ENCODE measurements around the gene SEPTIN3. TPM values are rescaled to one million over a fixed set of nuclear protein-coding genes. Genes with fewer than 3 reads are reported as not detected.

The SEPTIN3 gene
- total and polyA plus RNA-seq, 9 of the 15 experiments (the other 6 are each of a cell fraction or from before 2014, with no cell fraction given): 0.06 TPM; not detected in 8

GRCh38 chr22:41983513-41984405 lies 14.5 kb downstream of the SEPTIN3 start:
- no peak overlapping the region for H3K4me2 ChIP-seq (ENCODE audit: insufficient read depth, low read length)
- TF ChIP-seq DDX20 (tag; IDR thresholded peaks at IDR 0.05; ENCODE audit: low read depth) (no peak), ARID4B (CRISPR knock-in tag; IDR thresholded peaks at IDR 0.05) (no peak), HNRNPH1 (optimal IDR thresholded peaks at IDR 0.05; ENCODE audit: low read depth, low read length) (no peak), ZNF512 (tag; IDR thresholded peaks at IDR 0.05) (no peak), E2F5 (CRISPR knock-in tag; IDR thresholded peaks at IDR 0.05) (no peak), ELF4 (CRISPR knock-in tag; IDR thresholded peaks at IDR 0.05) (no peak), CEBPG (CRISPR knock-in tag; IDR thresholded peaks at IDR 0.05) (no peak), CEBPG (tag; conservative IDR thresholded peaks at IDR 0.05 in 1 of 2, IDR thresholded peaks at IDR 0.05 in 1 of 2) (0 out of 4 replicates have a peak, but pooled peaks of 1 of the 2 experiments have one; percentile 10), DEAF1 (CRISPR knock-in tag; IDR thresholded peaks at IDR 0.05) (no peak), CEBPB (tag; IDR thresholded peaks at IDR 0.05) (peak; percentile 35; the same call in 1 of the 2 replicates), SREBF1 (IDR thresholded peaks at IDR 0.05; ENCODE audit: borderline replicate concordance, low read depth, low read length) (no peak), BRD9 (IDR thresholded peaks at IDR 0.05; ENCODE audit: low read depth, partially characterized antibody) (no peak)
- ATAC-seq (no peak), FAIRE-seq (no peak), DNase-seq (ENCODE audit: extremely low read depth in 1 of 4, low spot score in 3 of 4) (no peak)
- H3K9ac ChIP-seq (ENCODE audit: insufficient read depth in 1 of 2, low read depth in 2 of 2, low read length in 2 of 2): no peak overlapping the region
- no peak overlapping the region for H2AFZ ChIP-seq (ENCODE audit: low read depth, low read length)
- H3K4me1 ChIP-seq (replicated peaks in 1 of 2; ENCODE audit: control insufficient read depth in 2 of 2, insufficient read depth in 2 of 2, low read length in 2 of 2): no peaks in the 10 kb centered on the region; a peak in 1 of 5 replicates
- H3K27ac ChIP-seq (ENCODE audit: extremely low read depth, low read depth, low read length): no peak overlapping the region
- in situ Hi-C loops (cut with MboI): no loop called here
- H3K79me2 ChIP-seq (ENCODE audit: control insufficient read depth, insufficient read depth, low read length): no peaks in the 10 kb centered on the region
- H3K9me1 ChIP-seq (ENCODE audit: control insufficient read depth, insufficient read depth, low read length): no peaks in the 10 kb centered on the region
- peaks cover 7 to 49% of the 10 kb centered on the region in 2 experiments; a peak in 3 of 5 replicates for H3K27me3 ChIP-seq (ENCODE audit: control insufficient read depth in 2 of 2, insufficient read depth in 2 of 2, low read length in 2 of 2)
- intact Hi-C loops (cut with micrococcal nuclease): no loop called here
- CTCF ChIA-PET (ENCODE audit: low intra/inter-chr PET ratio): no interaction called here
- no peaks in the 10 kb centered on the region for H4K20me1 ChIP-seq (replicated peaks; ENCODE audit: control insufficient read depth, insufficient read depth, low read length)
- H3K9me3 ChIP-seq (replicated peaks; ENCODE audit: control insufficient read depth, insufficient read depth, low read depth, low read length): no peaks in the 10 kb centered on the region
- POLR2A ChIA-PET: interaction anchor here (1.1 kb wide), 1 partner anchor 16 kb away, joined by 3 read pairs; no protein-coding TSS in a partner anchor
- H3K4me3 ChIP-seq: no peak overlapping the region
- no peaks in the 10 kb centered on the region for H3K36me3 ChIP-seq (ENCODE audit: control insufficient read depth, insufficient read depth, low read length)
- WGBS (ENCODE audit: insufficient coverage, low coverage, missing lambda C conversion rate): 3% methylated on average over 6 of the region's 6 CpGs
- no TSS peak for BruUV-seq (replicated peaks)
